Thoracic aorta (tissue), 2 donors: Measurements from ENCODE around the gene FAM156B. TPM values are rescaled to one million over a fixed set of nuclear protein-coding genes. Genes with fewer than 3 reads are reported as not detected.
"Not testable (repeated sequence)": the region's sequence is repeated elsewhere in the genome, so short reads cannot be mapped to it uniquely, and the experiment has no call there.

ENCODE experiments used
- ATAC-seq: fragments of 150-250 bp; one replicate; pipeline ENCODE4 v1.8.0; 2017; ENCODE audit warnings: low read depth; ENCODE audit not compliant: insufficient number of reproducible peaks, low FRiP score
- DNase-seq: peaks from one replicate; pipeline ENCODE4 v3.0.0-alpha.2; 2020; ENCODE audit warnings: low spot score
- H3K27ac ChIP-seq, 2 donors: fragments of 200-600 bp; sonication (generic); 1 replicate in 1 of 2; 2 replicates in 1 of 2; pipeline ENCODE4 v1.5.1; 2016; ENCODE audit warnings: mild to moderate bottlenecking in 2 of 2, moderate library complexity in 2 of 2
- H3K27me3 ChIP-seq: fragments of 200-600 bp; sonication (generic); replicated peaks from 2 replicates; pipeline ENCODE4 v1.6.0; 2016; ENCODE audit warnings: mild to moderate bottlenecking; ENCODE audit not compliant: insufficient read depth
- H3K36me3 ChIP-seq: fragments of 200-600 bp; sonication (generic); one replicate; pipeline ENCODE4 v1.5.1; 2016
- H3K4me1 ChIP-seq, 2 donors: fragments of 200-600 bp; sonication (generic); 1 replicate in 1 of 2; 2 replicates in 1 of 2; pipeline versions ENCODE4 v1.5.1 to v1.6.0; 2016; ENCODE audit warnings: low read depth in 2 of 2, mild to moderate bottlenecking in 1 of 2; ENCODE audit not compliant: control insufficient read depth in 1 of 2
- H3K4me3 ChIP-seq: fragments of 200-600 bp; sonication (generic); 2 replicates; pipeline ENCODE4 v1.5.1; 2016; ENCODE audit warnings: mild to moderate bottlenecking
- H3K9me3 ChIP-seq: fragments of 200-600 bp; sonication (generic); 2 replicates; pipeline ENCODE4 v1.5.1; 2016
- CTCF ChIP-seq: fragments of 200-600 bp; sonication (generic); IDR thresholded peaks from one replicate; pipeline ENCODE4 v1.5.1; 2019; ENCODE audit warnings: antibody characterized with exemption
- total RNA-seq, 2 donors: library from RNA; depleted of rRNA; stranded (reverse); fragments of >200 nt; gene quantifications; one replicate each; pipeline versions ENCODE4 v1.1.0 to v1.2.3, GENCODE V29; 2016

Gene FAM156B
- total RNA-seq, 2 donors from 2014 or later: 18.0 to 37.6 TPM

GRCh38 chrX:52870046-52870445 lies 27.1 kb upstream of the FAM156B start:
- Histone ChIP-seq H3K27me3 (no peaks in the 10 kb centered on the region), H3K4me1 (no peaks in the 10 kb centered on the region), H3K9me3 (no peaks in the 10 kb centered on the region), H3K4me3 (no peak overlapping the region), H3K36me3 (no peaks in the 10 kb centered on the region), H3K27ac (no peak overlapping the region)
- no peak for TF ChIP-seq CTCF
- no peak for DNase-seq
- ATAC-seq: no peak

- not testable (repeated sequence) for ATAC-seq, H3K36me3 ChIP-seq
Observed at GRCh38 chrX:52873825-52874224, 23.3 kb upstream of the FAM156B start.

GRCh38 chrX:52874661-52875060 lies 22.5 kb upstream of the FAM156B start:
- ATAC-seq: no peak
- no peak for TF ChIP-seq CTCF

More at GRCh38 chrX:52873825-52874224, 23.3 kb upstream of the FAM156B start:
- H3K27ac ChIP-seq, H3K4me3 ChIP-seq, DNase-seq, H3K9me3 ChIP-seq, H3K4me1 ChIP-seq, H3K27me3 ChIP-seq: not testable (repeated sequence)

GRCh38 chrX:52875436-52875835 lies 21.7 kb upstream of the FAM156B start:
- not testable (repeated sequence) for ATAC-seq, H3K4me3 ChIP-seq

More at GRCh38 chrX:52874661-52875060, 22.5 kb upstream of the FAM156B start:
- H3K4me1 ChIP-seq: no peaks in the 10 kb centered on the region
- H3K27ac ChIP-seq: no peak overlapping the region
- DNase-seq: no peak
- H3K4me3 ChIP-seq: no peak overlapping the region
- no peaks in the 10 kb centered on the region for H3K27me3 ChIP-seq
- H3K36me3 ChIP-seq: no peaks in the 10 kb centered on the region
- no peaks in the 10 kb centered on the region for H3K9me3 ChIP-seq

GRCh38 chrX:52876386-52876785 lies 20.7 kb upstream of the FAM156B start:
- H3K27ac ChIP-seq, H3K4me1 ChIP-seq, H3K9me3 ChIP-seq, H3K27me3 ChIP-seq, ATAC-seq, DNase-seq, H3K4me3 ChIP-seq, H3K36me3 ChIP-seq: not testable (repeated sequence)

More at GRCh38 chrX:52875436-52875835, 21.7 kb upstream of the FAM156B start:
- not testable (repeated sequence) for DNase-seq, H3K4me1 ChIP-seq, H3K36me3 ChIP-seq, H3K9me3 ChIP-seq, H3K27ac ChIP-seq, H3K27me3 ChIP-seq

GRCh38 chrX:52887459-52887858 lies 9.7 kb upstream of the FAM156B start:
- H3K27me3 ChIP-seq, H3K4me3 ChIP-seq, H3K36me3 ChIP-seq, ATAC-seq, H3K4me1 ChIP-seq, H3K9me3 ChIP-seq, DNase-seq, H3K27ac ChIP-seq: not testable (repeated sequence)

- H3K36me3 ChIP-seq, H3K27ac ChIP-seq, H3K27me3 ChIP-seq, H3K4me3 ChIP-seq, DNase-seq, H3K4me1 ChIP-seq, H3K9me3 ChIP-seq, ATAC-seq: not testable (repeated sequence)
Observed at GRCh38 chrX:52888090-52888489, 9.0 kb upstream of the FAM156B start.

- ATAC-seq, H3K4me1 ChIP-seq: not testable (repeated sequence)
Observed at GRCh38 chrX:52896438-52896837, 692 bp upstream of the FAM156B start.

GRCh38 chrX:52905531-52905930 lies 8.4 kb downstream of the FAM156B start:
- not testable (repeated sequence) for H3K4me1 ChIP-seq, DNase-seq, H3K27me3 ChIP-seq, H3K36me3 ChIP-seq, H3K9me3 ChIP-seq, H3K27ac ChIP-seq, ATAC-seq, H3K4me3 ChIP-seq

More at GRCh38 chrX:52896438-52896837, 692 bp upstream of the FAM156B start:
- DNase-seq, H3K36me3 ChIP-seq, H3K4me3 ChIP-seq, H3K9me3 ChIP-seq, H3K27me3 ChIP-seq, H3K27ac ChIP-seq: not testable (repeated sequence)

GRCh38 chrX:52906072-52906471 lies 8.9 kb downstream of the FAM156B start:
- ATAC-seq, H3K4me3 ChIP-seq, H3K9me3 ChIP-seq, H3K4me1 ChIP-seq, H3K36me3 ChIP-seq, DNase-seq, H3K27ac ChIP-seq, H3K27me3 ChIP-seq: not testable (repeated sequence)

- H3K4me1 ChIP-seq, H3K9me3 ChIP-seq, H3K4me3 ChIP-seq, H3K27ac ChIP-seq, H3K36me3 ChIP-seq, H3K27me3 ChIP-seq, DNase-seq, ATAC-seq: not testable (repeated sequence)
Observed at GRCh38 chrX:52907137-52907536, 10.0 kb downstream of the FAM156B start.
